ENCODE data around the gene PRAF2. TPM values are rescaled to one million over a fixed set of nuclear protein-coding genes. Genes with fewer than 3 reads are reported as not detected.

Gene PRAF2
- total RNA-seq, 1 experiment from 2014 or later: 36.3 TPM

DNA sequence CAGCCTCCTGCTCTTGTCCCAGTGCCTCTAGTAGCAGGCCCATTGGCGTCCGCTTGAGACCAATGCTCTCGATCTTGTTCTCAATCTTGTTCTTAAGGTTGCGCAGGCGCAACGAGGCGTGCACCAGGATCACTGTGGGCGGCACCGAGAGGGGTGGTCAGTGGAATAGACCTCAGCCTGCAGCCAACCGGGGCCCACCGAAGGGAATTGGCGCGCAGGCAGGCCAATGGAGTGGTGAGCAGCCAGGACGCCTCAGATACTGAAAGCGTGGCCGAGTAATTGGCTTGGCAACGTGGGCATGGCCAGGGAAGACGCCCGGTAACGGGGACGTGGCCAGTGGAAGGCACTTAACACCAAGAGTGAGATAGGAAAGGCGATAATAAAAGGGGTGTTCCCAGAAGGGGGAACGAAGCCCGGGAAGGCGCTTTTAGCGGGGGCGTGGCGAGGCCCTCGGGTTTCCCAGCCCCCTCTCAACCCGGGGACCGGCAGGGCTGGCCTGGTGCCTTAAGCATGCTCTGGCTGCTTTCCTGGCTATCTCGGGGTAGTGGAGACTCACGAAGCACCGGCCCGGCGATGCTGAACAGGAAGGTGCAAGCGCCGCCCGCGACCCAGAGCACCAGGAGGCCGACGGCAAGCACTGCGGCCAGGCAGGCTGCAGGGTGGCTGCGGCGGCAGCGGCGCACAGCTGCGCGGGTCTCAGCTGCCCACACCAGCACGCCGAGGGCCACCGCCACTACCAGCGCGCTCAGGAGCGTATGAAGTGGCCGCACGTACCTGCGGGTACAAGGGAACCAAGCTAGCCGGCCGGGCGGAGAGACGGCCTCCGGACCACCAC is 1.7 kb downstream of the PRAF2 start:
- ChIA-PET CTCF (no interaction called here), POLR2A (interaction anchor here (0.5 kb wide), 1 partner anchor 97 kb away, joined by 6 read pairs; no protein-coding TSS in a partner anchor)
- Histone ChIP-seq H3K4me1 (ENCODE audit: control insufficient read depth, insufficient read depth, low read length) (no peaks in the 10 kb centered on the region), H3K9me3 (ENCODE audit: control insufficient read depth, insufficient read depth, low read depth, low read length) (no peaks in the 10 kb centered on the region), H3K4me3 (ENCODE audit: low read depth in 2 of 2, low read length in 2 of 2) (peak overlapping the region in 1 of 2 experiments; percentile 87; a peak in 1 of 4 replicates), H3K27me3 (ENCODE audit: control insufficient read depth, insufficient read depth, low read length) (no peaks in the 10 kb centered on the region), H3K27ac (ENCODE audit: low read length) (no peak overlapping the region), H3K36me3 (ENCODE audit: control insufficient read depth, insufficient read depth, low read length) (no peaks in the 10 kb centered on the region)
- TF ChIP-seq, protein P1, sequence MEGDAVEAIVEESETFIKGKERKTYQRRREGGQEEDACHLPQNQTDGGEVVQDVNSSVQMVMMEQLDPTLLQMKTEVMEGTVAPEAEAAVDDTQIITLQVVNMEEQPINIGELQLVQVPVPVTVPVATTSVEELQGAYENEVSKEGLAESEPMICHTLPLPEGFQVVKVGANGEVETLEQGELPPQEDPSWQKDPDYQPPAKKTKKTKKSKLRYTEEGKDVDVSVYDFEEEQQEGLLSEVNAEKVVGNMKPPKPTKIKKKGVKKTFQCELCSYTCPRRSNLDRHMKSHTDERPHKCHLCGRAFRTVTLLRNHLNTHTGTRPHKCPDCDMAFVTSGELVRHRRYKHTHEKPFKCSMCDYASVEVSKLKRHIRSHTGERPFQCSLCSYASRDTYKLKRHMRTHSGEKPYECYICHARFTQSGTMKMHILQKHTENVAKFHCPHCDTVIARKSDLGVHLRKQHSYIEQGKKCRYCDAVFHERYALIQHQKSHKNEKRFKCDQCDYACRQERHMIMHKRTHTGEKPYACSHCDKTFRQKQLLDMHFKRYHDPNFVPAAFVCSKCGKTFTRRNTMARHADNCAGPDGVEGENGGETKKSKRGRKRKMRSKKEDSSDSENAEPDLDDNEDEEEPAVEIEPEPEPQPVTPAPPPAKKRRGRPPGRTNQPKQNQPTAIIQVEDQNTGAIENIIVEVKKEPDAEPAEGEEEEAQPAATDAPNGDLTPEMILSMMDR (IDR thresholded peaks at IDR 0.05): no peak
- TF ChIP-seq POLR2AphosphoS5 (IDR thresholded peaks at IDR 0.05; ENCODE audit: low read depth, low read length) (no peak), SIN3A (IDR thresholded peaks at IDR 0.05; ENCODE audit: borderline replicate concordance, insufficient read depth, low read depth, low read length) (no peak), TCF7L2 (IDR thresholded peaks at IDR 0.05; ENCODE audit: low read depth, low read length) (no peak)
- TF ChIP-seq, protein P2, sequence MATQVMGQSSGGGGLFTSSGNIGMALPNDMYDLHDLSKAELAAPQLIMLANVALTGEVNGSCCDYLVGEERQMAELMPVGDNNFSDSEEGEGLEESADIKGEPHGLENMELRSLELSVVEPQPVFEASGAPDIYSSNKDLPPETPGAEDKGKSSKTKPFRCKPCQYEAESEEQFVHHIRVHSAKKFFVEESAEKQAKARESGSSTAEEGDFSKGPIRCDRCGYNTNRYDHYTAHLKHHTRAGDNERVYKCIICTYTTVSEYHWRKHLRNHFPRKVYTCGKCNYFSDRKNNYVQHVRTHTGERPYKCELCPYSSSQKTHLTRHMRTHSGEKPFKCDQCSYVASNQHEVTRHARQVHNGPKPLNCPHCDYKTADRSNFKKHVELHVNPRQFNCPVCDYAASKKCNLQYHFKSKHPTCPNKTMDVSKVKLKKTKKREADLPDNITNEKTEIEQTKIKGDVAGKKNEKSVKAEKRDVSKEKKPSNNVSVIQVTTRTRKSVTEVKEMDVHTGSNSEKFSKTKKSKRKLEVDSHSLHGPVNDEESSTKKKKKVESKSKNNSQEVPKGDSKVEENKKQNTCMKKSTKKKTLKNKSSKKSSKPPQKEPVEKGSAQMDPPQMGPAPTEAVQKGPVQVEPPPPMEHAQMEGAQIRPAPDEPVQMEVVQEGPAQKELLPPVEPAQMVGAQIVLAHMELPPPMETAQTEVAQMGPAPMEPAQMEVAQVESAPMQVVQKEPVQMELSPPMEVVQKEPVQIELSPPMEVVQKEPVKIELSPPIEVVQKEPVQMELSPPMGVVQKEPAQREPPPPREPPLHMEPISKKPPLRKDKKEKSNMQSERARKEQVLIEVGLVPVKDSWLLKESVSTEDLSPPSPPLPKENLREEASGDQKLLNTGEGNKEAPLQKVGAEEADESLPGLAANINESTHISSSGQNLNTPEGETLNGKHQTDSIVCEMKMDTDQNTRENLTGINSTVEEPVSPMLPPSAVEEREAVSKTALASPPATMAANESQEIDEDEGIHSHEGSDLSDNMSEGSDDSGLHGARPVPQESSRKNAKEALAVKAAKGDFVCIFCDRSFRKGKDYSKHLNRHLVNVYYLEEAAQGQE (IDR thresholded peaks at IDR 0.05; ENCODE audit: insufficient read depth in 1 of 2, low read depth in 2 of 2, low read length in 1 of 2): no peak
- in situ Hi-C loops (cut with HindIII; ENCODE audit: low pct_unique_long_range_greater_than_20kb, low sequenced_read_pairs): no loop called here
- intact Hi-C loops (cut with micrococcal nuclease; ENCODE audit: unreplicated experiment): no loop called here
- no peak for ATAC-seq
- no peak for DNase-seq (ENCODE audit: low read depth, low spot score)
- BruUV-seq (replicated peaks): no TSS peak

DNA sequence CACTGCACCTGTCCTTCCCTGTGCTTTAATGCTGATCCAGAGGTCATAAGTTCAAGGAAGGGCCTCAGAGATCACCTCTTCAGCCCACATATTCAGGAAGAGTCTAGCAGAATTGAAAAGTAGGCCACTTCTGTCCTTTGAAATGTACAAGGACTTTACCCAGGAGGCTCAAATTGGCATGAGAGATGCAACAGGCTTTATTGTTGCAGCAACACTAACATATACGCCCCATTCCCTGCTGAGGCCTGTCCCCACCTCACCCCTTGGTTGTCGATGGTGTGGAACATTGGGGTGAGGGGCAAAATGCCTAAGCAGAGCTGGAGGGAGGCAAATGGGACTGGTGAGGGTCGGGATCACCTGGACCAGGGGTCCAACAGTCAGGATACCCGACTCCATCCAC is 2.8 kb downstream of the PRAF2 start:
- Histone ChIP-seq H3K36me3 (ENCODE audit: control insufficient read depth, insufficient read depth, low read length) (no peaks in the 10 kb centered on the region), H3K9me3 (ENCODE audit: control insufficient read depth, insufficient read depth, low read depth, low read length) (no peaks in the 10 kb centered on the region), H3K27ac (ENCODE audit: low read length) (no peak overlapping the region), H3K4me1 (ENCODE audit: control insufficient read depth, insufficient read depth, low read length) (no peaks in the 10 kb centered on the region), H3K4me3 (ENCODE audit: low read depth in 2 of 2, low read length in 2 of 2) (no peak overlapping the region), H3K27me3 (ENCODE audit: control insufficient read depth, insufficient read depth, low read length) (no peaks in the 10 kb centered on the region)
- intact Hi-C loops (cut with micrococcal nuclease; ENCODE audit: unreplicated experiment): no loop called here
- in situ Hi-C loops (cut with HindIII; ENCODE audit: low pct_unique_long_range_greater_than_20kb, low sequenced_read_pairs): no loop called here
- TF ChIP-seq, protein P2 (IDR thresholded peaks at IDR 0.05; ENCODE audit: insufficient read depth in 1 of 2, low read depth in 2 of 2, low read length in 1 of 2): no peak
- TF ChIP-seq, protein P1 (IDR thresholded peaks at IDR 0.05): no peak
- TF ChIP-seq TCF7L2 (IDR thresholded peaks at IDR 0.05; ENCODE audit: low read depth, low read length): no peak
- no peak for TF ChIP-seq SIN3A (IDR thresholded peaks at IDR 0.05; ENCODE audit: borderline replicate concordance, insufficient read depth, low read depth, low read length)
- no peak for TF ChIP-seq POLR2AphosphoS5 (IDR thresholded peaks at IDR 0.05; ENCODE audit: low read depth, low read length)
- CTCF ChIA-PET: no interaction called here
- no peak for DNase-seq (ENCODE audit: low read depth, low spot score)
- POLR2A ChIA-PET: no interaction called here
- ATAC-seq: no peak
- BruUV-seq (replicated peaks): no TSS peak

Measured in Panc1 (cell line).